GM12892 (cell line): ENCODE results near the gene TSNAX.
A peak's percentile ranks its signal among the peaks of the same experiment; 100 is the strongest.

Source experiments
- DNase-seq: peaks from one replicate; pipeline ENCODE4 v3.0.0; 2011; ENCODE audit not compliant: insufficient read length
- FAIRE-seq: peaks from 2 replicates; lab custom pipeline; 2011; peaks lifted over from hg19 to GRCh38; lab: Jason Lieb, UNC
- POLR2A ChIP-seq: IDR thresholded peaks from 2 replicates; pipeline ENCODE4 v1.6.1; 2011; ENCODE audit warnings: low read depth, low read length, control low read depth
- POLR2AphosphoS5 ChIP-seq: IDR thresholded peaks from 2 replicates; pipeline ENCODE4 v1.6.1; 2011; ENCODE audit warnings: low read depth, low read length, control low read depth
- TAF1 ChIP-seq: IDR thresholded peaks from 2 replicates; pipeline ENCODE4 v1.6.1; 2011; ENCODE audit warnings: low read depth, mild to moderate bottlenecking, control low read depth, low read length, borderline replicate concordance

TSNAX gene

DNA sequence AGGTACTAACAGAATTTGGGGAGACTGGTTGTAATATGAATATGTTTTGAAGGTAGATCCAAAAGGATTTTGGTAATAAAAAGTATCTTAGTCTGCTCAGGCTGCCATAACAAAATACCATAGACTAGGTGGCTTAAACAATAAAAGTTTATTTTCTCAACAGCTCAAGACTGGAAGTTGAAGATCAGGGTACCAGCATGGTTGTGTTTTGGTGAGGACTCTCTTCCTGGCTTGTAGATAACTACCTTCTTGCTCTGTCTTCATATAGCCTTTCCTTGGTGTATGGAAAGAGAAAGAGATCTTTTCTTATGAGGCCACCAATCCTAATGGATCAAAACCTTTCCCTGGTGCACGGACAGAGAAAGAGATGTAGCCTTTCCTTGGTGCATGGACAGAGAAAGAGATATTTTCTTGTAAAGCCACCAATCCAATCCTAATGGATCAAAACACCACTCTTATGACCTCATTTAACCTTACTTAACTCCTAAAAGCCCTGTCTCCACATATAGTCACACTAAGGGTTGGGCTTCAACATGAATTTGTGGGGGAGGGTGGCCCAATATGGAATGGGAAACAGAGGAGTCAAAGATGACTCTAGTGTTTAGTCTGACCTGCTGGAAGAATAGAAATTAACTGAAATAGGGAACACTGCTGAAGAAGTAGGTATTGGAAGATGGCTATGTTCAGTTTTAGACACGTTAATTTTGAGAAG is 5.4 kb upstream of the TSNAX start:
- FAIRE-seq = no peak
- DNase-seq = no peak
- TF ChIP-seq TAF1 (no peak), POLR2A (no peak), POLR2AphosphoS5 (no peak)

DNA sequence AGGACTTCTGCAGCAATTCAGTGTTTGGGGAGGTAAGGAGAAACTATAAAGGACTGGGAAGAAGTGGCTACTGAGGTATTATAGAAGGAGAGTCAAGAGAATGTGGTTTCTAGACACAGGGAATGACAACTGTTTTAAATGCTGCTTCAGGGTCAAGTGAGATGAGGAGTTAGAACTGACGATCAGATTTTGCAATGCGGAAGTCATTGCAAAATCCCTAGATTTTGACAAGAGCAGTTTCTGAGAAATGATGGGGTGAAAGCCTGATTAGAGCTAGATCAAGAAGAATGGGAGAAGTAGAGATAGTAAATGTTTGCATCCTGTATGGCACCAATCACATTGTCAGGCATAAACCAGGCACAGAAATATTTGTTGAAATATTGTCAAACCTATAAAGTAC is 4.7 kb upstream of the TSNAX start:
- DNase-seq (no peak), FAIRE-seq (no peak)
- no peak for TF ChIP-seq POLR2A
- no peak for TF ChIP-seq TAF1
- TF ChIP-seq POLR2AphosphoS5 = no peak

DNA sequence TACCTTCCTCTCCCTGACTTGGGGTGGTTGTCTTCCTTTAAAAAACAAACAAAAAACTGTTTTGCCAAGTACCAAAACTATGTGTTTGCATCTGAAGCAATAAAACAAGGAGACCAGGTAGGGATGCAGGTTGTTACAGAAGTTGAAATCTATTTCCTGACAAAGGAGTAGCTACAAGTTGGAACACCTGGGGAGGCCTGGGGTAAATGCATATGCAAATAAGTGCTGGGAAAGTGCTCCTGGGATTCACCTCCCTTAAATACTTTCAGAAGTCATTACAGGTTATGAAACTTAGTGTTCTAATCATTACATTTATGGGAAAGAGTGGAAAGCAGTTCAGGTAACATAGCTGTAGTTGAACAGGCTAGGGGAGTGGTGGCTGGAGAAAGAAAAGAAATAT is 1.9 kb upstream of the TSNAX start:
- DNase-seq = no peak

DNA sequence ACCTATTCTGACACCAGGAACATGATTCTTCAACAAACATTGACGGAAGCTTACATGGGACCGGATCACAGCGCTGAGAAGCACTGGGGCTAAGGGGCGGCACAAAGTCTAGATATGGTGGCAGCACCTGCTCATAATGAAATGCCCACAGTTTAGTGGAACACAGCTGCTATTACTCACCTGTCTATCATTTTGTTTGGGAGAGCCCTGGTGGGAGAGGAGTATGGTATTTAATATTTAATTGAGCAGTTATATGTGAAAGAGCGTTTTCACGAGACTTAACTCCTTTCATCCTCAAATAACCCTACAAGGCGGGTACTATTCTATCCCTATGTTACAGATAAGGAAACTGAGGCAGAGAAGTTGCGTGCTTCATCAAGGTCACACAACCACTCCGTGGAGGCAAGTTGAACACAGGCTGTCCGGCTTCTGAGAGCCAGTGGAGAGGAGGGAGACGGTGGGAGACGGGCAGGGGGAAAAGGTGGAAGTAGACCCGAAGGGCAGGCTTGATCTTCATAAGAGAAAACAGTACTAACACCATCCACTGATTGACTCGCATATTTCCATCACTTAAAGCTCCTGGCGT is 790 bp upstream of the TSNAX start:
- no peak for TF ChIP-seq TAF1
- TF ChIP-seq POLR2AphosphoS5 = no peak
- TF ChIP-seq POLR2A = no peak
- DNase-seq (no peak), FAIRE-seq (no peak)

More for the DNA sequence above, 1.9 kb upstream of the TSNAX start:
- FAIRE-seq = no peak
- TF ChIP-seq TAF1 = no peak

DNA sequence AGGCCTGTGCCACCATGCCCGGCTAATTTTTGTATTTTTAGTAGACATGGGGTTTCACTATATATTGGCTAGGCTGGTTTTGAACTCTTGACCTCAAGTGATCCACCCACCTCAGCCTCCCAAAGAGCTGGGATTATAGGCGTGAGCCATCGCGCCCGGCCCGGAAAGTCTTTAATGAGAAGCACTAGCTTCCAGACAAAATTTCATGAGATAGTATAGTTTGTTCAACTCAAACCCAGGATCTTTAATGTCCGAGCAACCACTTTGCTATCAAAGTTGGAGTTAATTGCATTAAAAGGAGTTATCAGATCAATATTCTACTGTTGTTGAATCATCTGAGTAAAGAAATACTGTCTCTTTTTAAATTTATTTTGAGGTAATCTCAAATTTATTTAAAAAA is 4.8 kb downstream of the TSNAX start:
- DNase-seq = no peak
- FAIRE-seq = no peak
- TF ChIP-seq POLR2A (no peak), POLR2AphosphoS5 (no peak), TAF1 (no peak)

DNA sequence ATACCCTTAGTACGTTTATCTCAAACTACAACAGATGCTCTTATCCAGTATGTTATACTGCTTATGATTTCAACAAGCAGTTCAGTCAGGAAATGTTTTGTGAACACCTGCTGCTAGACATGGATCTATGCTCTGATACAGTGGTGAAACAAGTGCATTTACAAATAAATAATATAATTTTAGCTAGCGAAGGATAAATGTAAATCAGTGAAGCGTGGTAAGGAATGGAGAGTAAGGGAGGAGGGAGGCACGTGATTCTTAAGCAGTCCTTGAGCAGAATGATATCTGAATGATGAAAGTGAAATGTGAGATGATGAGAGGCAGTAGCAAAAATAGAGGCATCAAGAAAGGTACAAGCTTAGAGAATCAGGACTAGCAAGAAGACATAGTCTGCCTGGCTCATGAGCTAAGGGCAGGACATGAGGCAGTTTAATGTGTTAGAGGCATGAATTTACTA is 6.3 kb downstream of the TSNAX start:
- DNase-seq (no peak), FAIRE-seq (no peak)
- TF ChIP-seq POLR2AphosphoS5 = no peak
- TF ChIP-seq TAF1 = no peak
- no peak for TF ChIP-seq POLR2A

DNA sequence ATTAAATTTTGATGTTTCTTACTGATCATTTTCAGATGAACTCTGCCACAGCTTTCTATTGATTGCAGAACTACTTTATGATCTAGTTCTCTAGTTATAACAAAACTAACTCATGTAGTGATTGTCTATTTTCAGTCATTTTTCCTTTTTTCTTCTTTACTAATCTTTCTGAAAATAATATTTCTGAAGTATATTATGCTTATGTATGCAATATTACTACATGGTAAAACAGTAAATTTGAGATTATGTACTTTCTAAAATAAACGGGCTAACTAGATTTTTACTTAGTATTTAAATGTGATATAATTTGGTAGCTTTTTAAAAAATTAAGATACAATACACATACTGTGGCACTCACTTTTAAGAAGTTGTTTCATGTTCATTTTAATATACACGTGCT is 7.6 kb downstream of the TSNAX start:
- DNase-seq (no peak), FAIRE-seq (no peak)
- TF ChIP-seq POLR2A (no peak), TAF1 (no peak), POLR2AphosphoS5 (no peak)

DNA sequence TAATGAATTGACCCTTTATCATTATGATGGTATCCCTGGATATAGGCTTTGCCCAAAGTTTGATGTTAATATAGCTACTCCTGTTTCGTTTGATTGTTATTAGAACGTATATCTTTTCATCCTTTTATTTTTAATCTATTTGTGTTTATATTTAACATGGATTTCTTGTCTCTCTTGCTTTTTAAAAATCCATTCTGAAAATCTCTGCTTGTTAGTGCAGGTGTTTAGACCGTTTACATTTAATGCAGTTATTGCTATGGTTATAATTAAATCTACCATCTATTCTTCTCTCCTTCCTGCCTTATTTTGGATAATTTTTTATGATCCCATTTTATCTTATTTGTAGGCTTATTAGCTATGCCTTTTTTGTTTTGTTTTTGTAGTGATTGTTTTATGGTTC is 12.4 kb downstream of the TSNAX start:
- no peak for FAIRE-seq
- DNase-seq = no peak
- no peak for TF ChIP-seq POLR2AphosphoS5
- TF ChIP-seq TAF1 = no peak
- no peak for TF ChIP-seq POLR2A

DNA sequence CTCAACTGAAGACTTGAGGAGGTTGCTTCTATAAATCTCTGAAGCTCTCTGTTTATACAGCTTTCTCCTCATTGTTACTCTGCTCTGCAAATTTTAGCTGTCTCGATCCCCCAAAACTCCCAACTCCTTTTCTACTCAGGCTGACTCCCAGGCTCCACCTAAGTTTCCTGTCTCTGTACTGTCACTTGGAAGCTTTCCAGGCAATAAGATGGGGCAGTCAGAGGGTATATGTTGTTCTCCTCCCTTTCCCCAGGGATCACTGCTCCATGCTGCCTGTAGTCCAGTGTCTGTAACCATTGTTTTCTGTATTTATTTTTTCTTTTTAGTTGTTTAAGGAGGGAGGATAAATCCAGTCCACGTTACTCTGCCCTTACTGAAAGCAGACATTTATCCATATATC is 13.4 kb downstream of the TSNAX start:
- TF ChIP-seq POLR2AphosphoS5 (no peak), TAF1 (no peak)
- no peak for FAIRE-seq

DNA sequence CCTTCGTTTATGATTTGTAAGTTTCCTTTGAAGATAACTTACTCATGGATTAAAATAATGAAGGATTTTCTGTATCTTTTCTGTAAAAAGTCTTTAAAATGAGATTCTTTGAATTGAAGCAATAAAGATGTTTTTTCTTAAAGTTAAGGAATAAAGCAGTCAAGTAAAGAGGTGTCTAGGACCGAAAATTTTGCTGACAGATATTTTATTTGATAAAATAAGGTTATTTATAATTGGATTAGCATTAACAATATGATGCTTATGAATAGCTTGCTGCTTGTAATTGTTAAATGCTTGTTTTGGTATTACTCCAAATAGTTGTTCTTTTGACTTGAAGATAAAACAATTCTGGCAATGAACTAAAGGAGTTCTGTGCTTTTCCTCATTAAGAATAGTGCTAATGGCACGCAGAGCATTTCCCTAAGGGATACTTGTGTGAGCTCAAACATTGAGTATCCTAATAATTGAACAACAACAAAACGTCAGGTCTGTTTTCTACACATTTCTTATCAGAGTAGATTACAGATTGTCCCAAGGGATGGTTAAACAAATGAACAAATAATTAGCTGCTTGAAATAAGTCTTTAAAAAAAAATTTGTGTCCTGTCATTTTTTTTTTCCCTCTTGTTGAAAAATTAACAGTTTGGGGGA is 16.6 kb downstream of the TSNAX start:
- FAIRE-seq (peak; percentile 33), DNase-seq (no peak)
- TF ChIP-seq TAF1 (no peak), POLR2A (no peak), POLR2AphosphoS5 (no peak)

More for the DNA sequence above, 13.4 kb downstream of the TSNAX start:
- DNase-seq = no peak

DNA sequence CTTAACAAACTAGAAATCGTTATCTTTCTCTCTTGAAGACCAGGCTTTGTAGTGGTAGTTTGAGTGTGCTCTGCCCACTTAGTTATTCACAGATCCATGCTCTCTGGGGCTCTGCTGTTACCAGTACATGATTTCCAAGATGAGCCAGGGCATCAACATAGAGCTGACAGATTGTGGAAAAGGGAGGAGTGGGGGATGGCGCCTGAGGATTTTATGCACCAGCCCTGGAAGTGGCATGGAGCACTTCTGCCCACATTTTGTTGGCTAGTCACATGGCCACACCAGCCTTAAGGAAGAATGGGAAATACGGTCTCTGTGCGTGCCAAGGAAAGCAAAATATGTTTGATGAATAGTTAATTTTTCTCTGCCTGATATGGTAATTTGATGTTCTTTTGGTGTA is 18.2 kb downstream of the TSNAX start:
- DNase-seq = no peak
- no peak for FAIRE-seq
- TF ChIP-seq POLR2A (no peak), TAF1 (no peak), POLR2AphosphoS5 (no peak)

DNA sequence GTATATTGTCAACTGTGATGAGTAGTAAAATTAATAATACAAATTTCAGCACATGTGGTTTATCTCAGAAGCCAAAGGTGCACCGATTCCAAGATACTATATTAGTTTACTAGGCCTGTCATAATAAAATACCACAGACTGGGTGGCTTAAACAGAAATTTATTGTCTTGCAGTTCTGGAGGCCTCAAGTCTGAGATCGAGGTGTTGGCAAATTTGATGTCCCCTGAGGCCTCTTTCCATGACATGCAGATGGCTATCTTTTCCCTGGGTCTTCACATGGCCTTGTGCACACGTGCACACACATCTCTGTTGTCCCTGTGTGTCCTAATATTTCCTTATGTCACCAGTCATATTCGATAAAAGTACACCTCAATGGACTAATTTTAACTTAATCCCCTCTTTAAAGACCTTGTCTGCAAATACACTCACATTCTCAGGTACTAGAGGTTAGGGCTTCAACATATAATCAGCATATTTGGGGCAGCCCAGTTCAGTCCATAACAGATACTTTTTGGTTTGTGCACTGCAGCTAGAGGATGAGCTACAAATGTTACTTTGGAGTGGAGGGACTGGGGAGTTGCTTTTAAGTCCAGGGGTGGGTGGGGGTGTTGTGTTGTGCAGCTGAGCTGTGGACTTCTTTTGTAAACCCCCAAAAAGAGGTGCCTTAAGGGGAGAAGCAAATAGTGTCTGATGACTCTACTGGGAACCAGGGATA is 21.4 kb downstream of the TSNAX start:
- FAIRE-seq (peak; percentile 79), DNase-seq (no peak)
- TF ChIP-seq TAF1 (no peak), POLR2A (no peak), POLR2AphosphoS5 (no peak)
